ENCODE measurements around the gene NPC1.
A peak's percentile ranks its signal among the peaks of the same experiment; 100 is the strongest.

Gene NPC1

GRCh38 chr18:23585007-23585871, 1.1 kb downstream of the NPC1 start:
- peak; percentile 84 for DNase-seq (ENCODE audit: low read depth)
- no peak for TF ChIP-seq CTCF (IDR thresholded peaks at IDR 0.05; ENCODE audit: insufficient read depth, low read depth, low read length, missing control alignments)
- H3K4me3 ChIP-seq (ENCODE audit: low read length): peak overlapping the region; percentile 80

- peak overlapping the region; percentile 80 for H3K4me3 ChIP-seq (ENCODE audit: low read length)
- TF ChIP-seq CTCF (IDR thresholded peaks at IDR 0.05; ENCODE audit: insufficient read depth, low read depth, low read length, missing control alignments): no peak
- DNase-seq (ENCODE audit: low read depth): no peak
Measured at GRCh38 chr18:23584019-23584983, 2.0 kb downstream of the NPC1 start.

GRCh38 chr18:23583071-23583865, 3.0 kb downstream of the NPC1 start:
- no peak for TF ChIP-seq CTCF (IDR thresholded peaks at IDR 0.05; ENCODE audit: insufficient read depth, low read depth, low read length, missing control alignments)
- no peak overlapping the region for H3K4me3 ChIP-seq (ENCODE audit: low read length)
- DNase-seq (ENCODE audit: low read depth): no peak

GRCh38 chr18:23580677-23581367, 5.5 kb downstream of the NPC1 start:
- DNase-seq (ENCODE audit: low read depth): peak; percentile 16
- H3K4me3 ChIP-seq (ENCODE audit: low read length): no peak overlapping the region
- TF ChIP-seq CTCF (IDR thresholded peaks at IDR 0.05; ENCODE audit: insufficient read depth, low read depth, low read length, missing control alignments): no peak

GRCh38 chr18:23578891-23579653, 7.2 kb downstream of the NPC1 start:
- H3K4me3 ChIP-seq (ENCODE audit: low read length): no peak overlapping the region
- peak; percentile 80 for DNase-seq (ENCODE audit: low read depth)
- no peak for TF ChIP-seq CTCF (IDR thresholded peaks at IDR 0.05; ENCODE audit: insufficient read depth, low read depth, low read length, missing control alignments)

Measured in epithelial cell of esophagus (primary cell).